IMR-90 (cell line): ENCODE results near the gene ZNF879. TPM values are rescaled to one million over a fixed set of nuclear protein-coding genes. Genes with fewer than 3 reads are reported as not detected.

Experiments
- ATAC-seq: fragments of 200-7000 bp; cut with Tn5 transposase; 2 replicates; pipeline ENCODE4 v1.9.1; 2020; ENCODE audit warnings: low read depth, mild to moderate bottlenecking, moderate library complexity
- BruUV-seq: library from RNA; stranded (reverse); fragments of 400-500 nt; replicated peaks from 2 replicates; lab custom pipeline; 2021; lab: Mats Ljungman, UMichigan
- CTCF ChIA-PET: fragments of 300-600 bp; formaldehyde crosslinking; extraction: SDS; loops from one replicate; lab custom pipeline; 2021; ENCODE audit warnings: antibody characterized with exemption; lab: Yijun Ruan, JAX
- POLR2A ChIA-PET: fragments of 300-600 bp; sonication (Branson Sonifier 250); formaldehyde crosslinking; loops from one replicate; lab custom pipeline; 2022; ENCODE audit warnings: antibody characterized with exemption; ENCODE audit not compliant: unreplicated experiment; lab: Charles Lee
- DNase-seq: peaks from one replicate; pipeline ENCODE4 v3.0.0; 2013
- H2AFZ ChIP-seq: replicated peaks from 2 replicates; pipeline ENCODE3; 2013; ENCODE audit warnings: low read length, mild to moderate bottlenecking; ENCODE audit not compliant: poor library complexity
- H2AK5ac ChIP-seq: 2 replicates; pipeline ENCODE4 v1.6.1; 2013; ENCODE audit warnings: low read depth, low read length, inconsistent platforms
- H2AK9ac ChIP-seq: replicated peaks from 2 replicates; pipeline ENCODE3; 2013; ENCODE audit warnings: mild to moderate bottlenecking, low read depth, low read length, moderate library complexity; ENCODE audit not compliant: poor library complexity
- H2BK120ac ChIP-seq: 2 replicates; pipeline ENCODE4 v1.6.1; 2013; ENCODE audit warnings: low read depth, low read length, inconsistent platforms
- H2BK15ac ChIP-seq: 3 replicates; pipeline ENCODE4 v1.6.1; 2013; ENCODE audit warnings: low read depth, low read length, inconsistent platforms
- H2BK20ac ChIP-seq: 2 replicates; pipeline ENCODE4 v1.6.1; 2013; ENCODE audit warnings: low read depth, mild to moderate bottlenecking, inconsistent platforms, low read length, moderate library complexity
- H2BK5ac ChIP-seq: 2 replicates; pipeline ENCODE4 v1.6.1; 2013; ENCODE audit warnings: mild to moderate bottlenecking, low read depth, low read length, inconsistent platforms; ENCODE audit not compliant: poor library complexity, severe bottlenecking
- H3K14ac ChIP-seq: replicated peaks from 2 replicates; pipeline ENCODE4 v1.6.1; 2013; ENCODE audit warnings: low read depth, low read length, inconsistent platforms
- H3K18ac ChIP-seq: 2 replicates; pipeline ENCODE4 v1.6.1; 2013; ENCODE audit warnings: low read depth, low read length, control low read depth
- H3K23ac ChIP-seq: 2 replicates; pipeline ENCODE4 v1.6.1; 2013; ENCODE audit warnings: low read depth, low read length, inconsistent platforms
- H3K27ac ChIP-seq: 2 replicates; pipeline ENCODE4 v1.5.1; 2013; ENCODE audit warnings: mild to moderate bottlenecking, control low read depth, low read length; ENCODE audit not compliant: insufficient read depth
- H3K27me3 ChIP-seq: 2 replicates; pipeline ENCODE4 v1.6.1; 2013; ENCODE audit warnings: low read length; ENCODE audit not compliant: control insufficient read depth, insufficient read depth
- H3K36me3 ChIP-seq: 2 replicates; pipeline ENCODE4 v1.6.1; 2013; ENCODE audit warnings: low read length, mixed read lengths; ENCODE audit not compliant: control insufficient read depth, insufficient read depth
- H3K4ac ChIP-seq: 2 replicates; pipeline ENCODE4 v1.6.1; 2013; ENCODE audit warnings: low read depth, low read length, inconsistent platforms
- H3K4me1 ChIP-seq: 2 replicates; pipeline ENCODE4 v1.6.1; 2013; ENCODE audit warnings: low read length, mixed read lengths; ENCODE audit not compliant: control insufficient read depth, insufficient read depth
- H3K4me2 ChIP-seq: 2 replicates; pipeline ENCODE4 v1.6.1; 2013; ENCODE audit warnings: low read depth, mild to moderate bottlenecking, control low read depth, low read length, moderate library complexity
- H3K4me3 ChIP-seq: 2 replicates; pipeline ENCODE4 v1.5.1; 2013; ENCODE audit warnings: low read depth, mild to moderate bottlenecking, control low read depth, low read length, moderate library complexity; ENCODE audit not compliant: insufficient read depth
- H3K56ac ChIP-seq: 2 replicates; pipeline ENCODE4 v1.6.1; 2013; ENCODE audit warnings: low read length, inconsistent platforms; ENCODE audit not compliant: insufficient read depth; ENCODE audit errors: extremely low read depth
- H3K79me1 ChIP-seq, 2 experiments: 2 replicates each; pipeline ENCODE4 v1.6.1; 2013; ENCODE audit warnings: low read length in 2 of 2, inconsistent platforms in 1 of 2, low read depth in 1 of 2
- H3K9ac ChIP-seq: 2 replicates; pipeline ENCODE4 v1.6.1; 2013; ENCODE audit warnings: low read depth, low read length, control low read depth
- H3K9me1 ChIP-seq: 2 replicates; pipeline ENCODE4 v1.6.1; 2013; ENCODE audit warnings: low read length, inconsistent platforms; ENCODE audit not compliant: insufficient read depth
- H3K9me3 ChIP-seq: 2 replicates; pipeline ENCODE4 v1.6.1; 2013; ENCODE audit warnings: low read length; ENCODE audit not compliant: control insufficient read depth, insufficient read depth
- H4K20me1 ChIP-seq: 2 replicates; pipeline ENCODE4 v1.6.1; 2013; ENCODE audit warnings: low read length, inconsistent platforms; ENCODE audit not compliant: insufficient read depth
- H4K5ac ChIP-seq: 2 replicates; pipeline ENCODE4 v1.6.1; 2013; ENCODE audit warnings: mild to moderate bottlenecking, low read depth, low read length, control low read depth
- H4K8ac ChIP-seq, 2 experiments: 2 replicates each; pipeline ENCODE4 v1.6.1; 2013; ENCODE audit warnings: low read depth in 2 of 2, low read length in 2 of 2, control low read depth in 1 of 2, inconsistent platforms in 1 of 2
- H4K91ac ChIP-seq: 2 replicates; pipeline ENCODE4 v1.6.1; 2013; ENCODE audit warnings: low read depth, low read length, inconsistent platforms; ENCODE audit not compliant: insufficient read depth
- RAD21 ChIP-seq: IDR thresholded peaks from 2 replicates; pipeline ENCODE4 v1.6.1; 2012; ENCODE audit warnings: low read length, improper control_type of control experiment
- WGBS, 2 experiments: methylation state at CpG; one replicate each; pipeline versions ENCODE4 v1.1.5 to v1.1.7; 2013; ENCODE audit warnings: missing lambda C conversion rate in 2 of 2; ENCODE audit not compliant: insufficient read length in 1 of 2; ENCODE audit errors: extremely low coverage in 2 of 2; 5-methylcytosine and 5-hydroxymethylcytosine counted together
- dilution Hi-C: fragments of 300-500 bp; cut with HindIII; formaldehyde crosslinking; loops from one replicate; pipeline ENCODE4 v1.14.3; 2018; ENCODE audit warnings: low sequenced_read_pairs; ENCODE audit not compliant: unreplicated experiment
- in situ Hi-C: fragments of 300-500 bp; cut with MboI; formaldehyde crosslinking; loops from 3 replicates; pipeline ENCODE4 v1.14.3; 2019; ENCODE audit warnings: low sequenced_read_pairs, inconsistent platforms, mixed read lengths
- intact Hi-C: fragments of 100-400 bp; cut with micrococcal nuclease; formaldehyde crosslinking; loops from 2 replicates; pipeline ENCODE4 v1.10.0; 2022
- polyA plus RNA-seq, 3 experiments: library from polyadenylated mRNA; depleted of rRNA; stranded (reverse); fragments of >200 nt; gene quantifications; 2 replicates each; pipeline ENCODE4 v1.2.3, GENCODE V29; 2012; ENCODE audit warnings: low replicate concordance in 1 of 3
- total RNA-seq: library from RNA; depleted of rRNA; stranded (reverse); fragments of >200 nt; gene quantifications from 2 replicates; pipeline ENCODE4 v1.2.3, GENCODE V29; 2012

Gene ZNF879
- total and polyA plus RNA-seq, 2 of the 4 experiments (the other 2 are of a cell fraction) = 1.4 to 3.4 TPM

GRCh38 chr5:179044765-179045164 is 21.2 kb downstream of the ZNF879 start:
- Histone ChIP-seq H3K56ac (no peak overlapping the region), H3K4me1 (no peaks in the 10 kb centered on the region), H2BK15ac (no peak overlapping the region), H3K9ac (no peak overlapping the region), H2BK20ac (no peak overlapping the region), H3K4ac (no peak overlapping the region), H3K14ac (no peak overlapping the region), H3K4me3 (no peak overlapping the region), H3K9me3 (peaks cover 7% of the 10 kb centered on the region; the same call in 1 of the 2 replicates), H3K9me1 (no peaks in the 10 kb centered on the region), H4K20me1 (no peaks in the 10 kb centered on the region), H3K27me3 (no peaks in the 10 kb centered on the region), H4K91ac (no peak overlapping the region), H4K8ac (no peak overlapping the region), H3K23ac (no peak overlapping the region), H2AK5ac (no peak overlapping the region), H2BK5ac (no peak overlapping the region), H3K79me1 (no peaks in the 10 kb centered on the region), H3K36me3 (no peaks in the 10 kb centered on the region), H3K27ac (no peak overlapping the region), H2BK120ac (no peak overlapping the region), H2AFZ (no peak overlapping the region), H4K5ac (no peak overlapping the region), H3K4me2 (no peak overlapping the region), H3K18ac (no peak overlapping the region), H2AK9ac (no peak overlapping the region)
- intact Hi-C loops (no loop called here), dilution Hi-C loops (no loop called here), in situ Hi-C loops (no loop called here)
- ChIA-PET POLR2A (no interaction called here), CTCF (no interaction called here)
- DNase-seq = no peak
- ATAC-seq = no peak
- no peak for TF ChIP-seq RAD21
- WGBS, 2 experiments = no CpG with 5 or more reads among the region's 2 CpGs
- no TSS peak for BruUV-seq
